ENCODE results near the gene SSC5D.

DNA sequence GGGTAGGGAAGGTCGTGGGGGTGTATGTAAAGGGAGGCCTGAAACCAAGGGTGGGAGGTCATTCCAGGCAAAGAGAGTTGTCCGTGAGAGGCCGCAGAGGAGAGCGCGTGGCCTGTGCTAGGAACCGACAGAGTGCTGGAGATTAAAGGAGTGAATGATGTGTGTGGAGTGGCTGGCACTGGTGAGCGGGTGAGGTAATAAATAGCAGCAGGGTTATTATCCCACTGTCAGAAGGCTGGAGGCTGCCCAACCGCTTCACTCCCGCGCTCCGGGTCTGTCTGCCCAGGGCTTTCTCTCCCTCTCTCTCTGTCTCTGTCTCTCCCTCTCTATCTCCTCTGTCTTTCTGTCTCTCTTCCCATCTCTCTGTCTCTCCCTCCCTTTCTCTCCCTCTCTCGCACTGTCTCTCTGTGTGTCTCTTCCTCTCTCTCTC is 75.0 kb downstream of the SSC5D start:
- TF ChIP-seq, protein P1, sequence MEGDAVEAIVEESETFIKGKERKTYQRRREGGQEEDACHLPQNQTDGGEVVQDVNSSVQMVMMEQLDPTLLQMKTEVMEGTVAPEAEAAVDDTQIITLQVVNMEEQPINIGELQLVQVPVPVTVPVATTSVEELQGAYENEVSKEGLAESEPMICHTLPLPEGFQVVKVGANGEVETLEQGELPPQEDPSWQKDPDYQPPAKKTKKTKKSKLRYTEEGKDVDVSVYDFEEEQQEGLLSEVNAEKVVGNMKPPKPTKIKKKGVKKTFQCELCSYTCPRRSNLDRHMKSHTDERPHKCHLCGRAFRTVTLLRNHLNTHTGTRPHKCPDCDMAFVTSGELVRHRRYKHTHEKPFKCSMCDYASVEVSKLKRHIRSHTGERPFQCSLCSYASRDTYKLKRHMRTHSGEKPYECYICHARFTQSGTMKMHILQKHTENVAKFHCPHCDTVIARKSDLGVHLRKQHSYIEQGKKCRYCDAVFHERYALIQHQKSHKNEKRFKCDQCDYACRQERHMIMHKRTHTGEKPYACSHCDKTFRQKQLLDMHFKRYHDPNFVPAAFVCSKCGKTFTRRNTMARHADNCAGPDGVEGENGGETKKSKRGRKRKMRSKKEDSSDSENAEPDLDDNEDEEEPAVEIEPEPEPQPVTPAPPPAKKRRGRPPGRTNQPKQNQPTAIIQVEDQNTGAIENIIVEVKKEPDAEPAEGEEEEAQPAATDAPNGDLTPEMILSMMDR (conservative IDR thresholded peaks at IDR 0.05; ENCODE audit: low read length): no peak
- TF ChIP-seq EZH2phosphoT487 (IDR thresholded peaks at IDR 0.05; ENCODE audit: borderline replicate concordance, low read depth, low read length): no peak

All from OCI-LY7 (cell line).